ENCODE measurements around the gene ATP9B. TPM values are rescaled to one million over a fixed set of nuclear protein-coding genes. Genes with fewer than 3 reads are reported as not detected.

ATP9B gene
- total RNA-seq, 1 experiment from 2014 or later: 25.6 TPM

- no peak for TF ChIP-seq CTCF (IDR thresholded peaks at IDR 0.05; ENCODE audit: unreplicated experiment)
- intact Hi-C loops (cut with micrococcal nuclease; ENCODE audit: unreplicated experiment): no loop called here
- Mint-ChIP-seq H3K4me1 (ENCODE audit: low read depth, unreplicated experiment) (no peaks in the 10 kb centered on the region), H3K36me3 (ENCODE audit: insufficient read depth, unreplicated experiment) (no peaks in the 10 kb centered on the region), H3K9me3 (ENCODE audit: low read depth, unreplicated experiment) (peaks cover 3% of the 10 kb centered on the region), H3K4me3 (ENCODE audit: low read depth, unreplicated experiment) (no peak overlapping the region), H3K27me3 (ENCODE audit: unreplicated experiment) (no peaks in the 10 kb centered on the region), H3K27ac (ENCODE audit: unreplicated experiment) (no peak overlapping the region)
- CTCF ChIA-PET: no interaction called here
- no TSS peak for BruUV-seq (replicated peaks)
- no peak for DNase-seq
These were observed 248.5 kb downstream of the ATP9B start for GRCh38 chr18:79317703-79318102.

- TF ChIP-seq CTCF (IDR thresholded peaks at IDR 0.05; ENCODE audit: unreplicated experiment): no peak
- Mint-ChIP-seq H3K4me1 (ENCODE audit: low read depth, unreplicated experiment) (no peaks in the 10 kb centered on the region), H3K27ac (ENCODE audit: unreplicated experiment) (no peak overlapping the region), H3K36me3 (ENCODE audit: insufficient read depth, unreplicated experiment) (no peaks in the 10 kb centered on the region), H3K9me3 (ENCODE audit: low read depth, unreplicated experiment) (peaks cover 3% of the 10 kb centered on the region), H3K27me3 (ENCODE audit: unreplicated experiment) (no peaks in the 10 kb centered on the region), H3K4me3 (ENCODE audit: low read depth, unreplicated experiment) (no peak overlapping the region)
- CTCF ChIA-PET: no interaction called here
- BruUV-seq (replicated peaks): no TSS peak
- DNase-seq: no peak
- intact Hi-C loops (cut with micrococcal nuclease; ENCODE audit: unreplicated experiment): no loop called here
These were observed 249.0 kb downstream of the ATP9B start for GRCh38 chr18:79318142-79318673.

GRCh38 chr18:79320216-79320850 lies 251.1 kb downstream of the ATP9B start:
- DNase-seq: no peak
- H3K36me3 Mint-ChIP-seq (ENCODE audit: insufficient read depth, unreplicated experiment): no peaks in the 10 kb centered on the region
- H3K4me3 Mint-ChIP-seq (ENCODE audit: low read depth, unreplicated experiment): no peak overlapping the region
- CTCF ChIA-PET: no interaction called here
- H3K4me1 Mint-ChIP-seq (ENCODE audit: low read depth, unreplicated experiment): no peaks in the 10 kb centered on the region
- intact Hi-C loops (cut with micrococcal nuclease; ENCODE audit: unreplicated experiment): no loop called here
- BruUV-seq (replicated peaks): no TSS peak
- H3K9me3 Mint-ChIP-seq (ENCODE audit: low read depth, unreplicated experiment): peaks cover 3% of the 10 kb centered on the region
- TF ChIP-seq CTCF (IDR thresholded peaks at IDR 0.05; ENCODE audit: unreplicated experiment): no peak
- no peaks in the 10 kb centered on the region for H3K27me3 Mint-ChIP-seq (ENCODE audit: unreplicated experiment)
- H3K27ac Mint-ChIP-seq (ENCODE audit: unreplicated experiment): no peak overlapping the region

GRCh38 chr18:79321625-79322405 lies 252.6 kb downstream of the ATP9B start:
- Mint-ChIP-seq H3K36me3 (ENCODE audit: insufficient read depth, unreplicated experiment) (no peaks in the 10 kb centered on the region), H3K27me3 (ENCODE audit: unreplicated experiment) (no peaks in the 10 kb centered on the region), H3K4me1 (ENCODE audit: low read depth, unreplicated experiment) (no peaks in the 10 kb centered on the region), H3K9me3 (ENCODE audit: low read depth, unreplicated experiment) (no peaks in the 10 kb centered on the region), H3K4me3 (ENCODE audit: low read depth, unreplicated experiment) (no peak overlapping the region), H3K27ac (ENCODE audit: unreplicated experiment) (no peak overlapping the region)
- DNase-seq: no peak
- no TSS peak for BruUV-seq (replicated peaks)
- intact Hi-C loops (cut with micrococcal nuclease; ENCODE audit: unreplicated experiment): no loop called here
- CTCF ChIA-PET: no interaction called here
- TF ChIP-seq CTCF (IDR thresholded peaks at IDR 0.05; ENCODE audit: unreplicated experiment): no peak
